Breast epithelium (tissue), 4 donors: Measurements from ENCODE around the gene MACROD2. TPM values are rescaled to one million over a fixed set of nuclear protein-coding genes. Genes with fewer than 3 reads are reported as not detected.

ENCODE experiments used
- DNase-seq, 2 donors: peaks; one replicate each; pipeline ENCODE4 v3.0.0-alpha.2; 2019; ENCODE audit warnings: low spot score in 2 of 2
- H3K27ac ChIP-seq, 2 donors: fragments of 200-600 bp; sonication (generic) in 1 of 2; one replicate each; pipeline ENCODE4 v1.5.1; 2016 to 2019; ENCODE audit warnings: mild to moderate bottlenecking in 1 of 2
- H3K27me3 ChIP-seq, 2 donors: fragments of 200-600 bp; sonication (generic) in 1 of 2; one replicate each; pipeline versions ENCODE4 v1.5.1 to v1.6.0; 2017 to 2019; ENCODE audit warnings: control low read depth in 1 of 2, mild to moderate bottlenecking in 1 of 2
- H3K36me3 ChIP-seq: fragments of 200-600 bp; one replicate; pipeline ENCODE4 v1.5.1; 2019
- H3K4me1 ChIP-seq, 2 donors: fragments of 200-600 bp; sonication (generic); one replicate each; pipeline ENCODE4 v1.5.1; 2016 to 2019; ENCODE audit warnings: control low read depth in 1 of 2
- H3K4me3 ChIP-seq, 3 donors: fragments of 200-600 bp; sonication (generic); 1 replicate in 2 of 3; 2 replicates in 1 of 3; pipeline ENCODE4 v1.5.1; 2016 to 2019; ENCODE audit warnings: mild to moderate bottlenecking in 3 of 3, moderate library complexity in 2 of 3
- H3K9me3 ChIP-seq, 2 donors: fragments of 200-600 bp; sonication (generic) in 1 of 2; one replicate each; pipeline ENCODE4 v1.5.1; 2016 to 2019; ENCODE audit warnings: control low read depth in 1 of 2
- CTCF ChIP-seq, 3 donors: fragments of 450-650 bp; IDR thresholded peaks; one replicate each; pipeline ENCODE4 v1.5.1; 2016 to 2017; ENCODE audit warnings: antibody characterized with exemption in 3 of 3, mild to moderate bottlenecking in 3 of 3, moderate library complexity in 3 of 3
- POLR2A ChIP-seq: fragments of 450-650 bp; IDR thresholded peaks from one replicate; pipeline ENCODE4 v1.6.1; 2016; ENCODE audit warnings: antibody characterized with exemption, mild to moderate bottlenecking, moderate library complexity
- POLR2AphosphoS5 ChIP-seq, 3 donors: sonication (generic); formaldehyde crosslinking; IDR thresholded peaks; one replicate each; pipeline ENCODE4 v1.6.1; 2017; ENCODE audit warnings: antibody characterized with exemption in 3 of 3
- intact Hi-C: fragments of 100-400 bp; cut with DNase I; formaldehyde crosslinking; loops from one replicate; pipeline ENCODE4 v1.15.1; 2023; ENCODE audit warnings: low total_unique reads
- total RNA-seq, 3 donors: library from RNA; depleted of rRNA; stranded (reverse); fragments of >200 nt; gene quantifications; one replicate each; pipeline ENCODE4 v1.1.0, GENCODE V29; 2016

Gene MACROD2
- total RNA-seq, 3 donors from 2014 or later: 6.7 to 26.8 (median 8.8) TPM

GRCh38 chr20:15302075-15302474 is 1306.8 kb downstream of the MACROD2 start:
- H3K27ac ChIP-seq: no peak overlapping the region
- intact Hi-C loops: no loop called here
- no peaks in the 10 kb centered on the region for H3K9me3 ChIP-seq
- TF ChIP-seq CTCF (IDR thresholded peaks at IDR 0.05) (no peak), POLR2AphosphoS5 (IDR thresholded peaks at IDR 0.05) (no peak), POLR2A (no peak)
- H3K4me3 ChIP-seq: no peak overlapping the region
- H3K4me1 ChIP-seq: no peaks in the 10 kb centered on the region
- H3K36me3 ChIP-seq: no peaks in the 10 kb centered on the region
- no peaks in the 10 kb centered on the region for H3K27me3 ChIP-seq
- no peak for DNase-seq

- intact Hi-C loops: no loop called here
Observed at GRCh38 chr20:15310361-15310760, 1315.0 kb downstream of the MACROD2 start.

GRCh38 chr20:15316556-15316955 is 1321.2 kb downstream of the MACROD2 start:
- Histone ChIP-seq H3K36me3 (no peaks in the 10 kb centered on the region), H3K4me3 (no peak overlapping the region), H3K4me1 (no peaks in the 10 kb centered on the region), H3K9me3 (no peaks in the 10 kb centered on the region), H3K27ac (no peak overlapping the region), H3K27me3 (no peaks in the 10 kb centered on the region)
- DNase-seq: no peak
- TF ChIP-seq CTCF (IDR thresholded peaks at IDR 0.05) (no peak), POLR2AphosphoS5 (IDR thresholded peaks at IDR 0.05) (no peak), POLR2A (no peak)
- intact Hi-C loops: no loop called here

More at GRCh38 chr20:15310361-15310760, 1315.0 kb downstream of the MACROD2 start:
- TF ChIP-seq CTCF (IDR thresholded peaks at IDR 0.05): no peak
- no peak for TF ChIP-seq POLR2A
- no peak for TF ChIP-seq POLR2AphosphoS5 (IDR thresholded peaks at IDR 0.05)
- H3K4me1 ChIP-seq: no peaks in the 10 kb centered on the region
- no peak overlapping the region for H3K27ac ChIP-seq
- H3K9me3 ChIP-seq: no peaks in the 10 kb centered on the region
- DNase-seq: no peak
- H3K36me3 ChIP-seq: no peaks in the 10 kb centered on the region
- no peaks in the 10 kb centered on the region for H3K27me3 ChIP-seq
- no peak overlapping the region for H3K4me3 ChIP-seq

GRCh38 chr20:15317546-15318232 is 1322.4 kb downstream of the MACROD2 start:
- intact Hi-C loops: no loop called here
- no peak for DNase-seq

More at GRCh38 chr20:15317546-15318232, 1322.4 kb downstream of the MACROD2 start:
- H3K27me3 ChIP-seq: no peaks in the 10 kb centered on the region
- no peak overlapping the region for H3K4me3 ChIP-seq
- no peak overlapping the region for H3K27ac ChIP-seq
- no peaks in the 10 kb centered on the region for H3K9me3 ChIP-seq
- TF ChIP-seq CTCF (IDR thresholded peaks at IDR 0.05) (no peak), POLR2A (no peak), POLR2AphosphoS5 (IDR thresholded peaks at IDR 0.05) (no peak)
- H3K4me1 ChIP-seq: no peaks in the 10 kb centered on the region
- H3K36me3 ChIP-seq: no peaks in the 10 kb centered on the region
